ENCODE measurements around the gene ARHGAP21. TPM values are rescaled to one million over a fixed set of nuclear protein-coding genes. Genes with fewer than 3 reads are reported as not detected.
"Not testable (repeated sequence)": the region's sequence is repeated elsewhere in the genome, so short reads cannot be mapped to it uniquely, and the experiment has no call there.

ARHGAP21 gene
- total RNA-seq (100 to 1,000 TPM in 1 of 2 donors, 10 to 100 TPM in 1; 93.8 to 140 TPM), polyA plus RNA-seq (10 to 100 TPM; 25.5 to 39.7 TPM)
- long read RNA-seq, donor 1, partial matches to known transcripts: 3 of 12 reads
- long read RNA-seq, donor 1, other reads (novel, unspliced or antisense): 8 of 12 reads
- long read RNA-seq, donor 2, partial matches to known transcripts: 14 of 36 reads
- long read RNA-seq, donor 2, other reads (novel, unspliced or antisense): 21 of 36 reads

DNA sequence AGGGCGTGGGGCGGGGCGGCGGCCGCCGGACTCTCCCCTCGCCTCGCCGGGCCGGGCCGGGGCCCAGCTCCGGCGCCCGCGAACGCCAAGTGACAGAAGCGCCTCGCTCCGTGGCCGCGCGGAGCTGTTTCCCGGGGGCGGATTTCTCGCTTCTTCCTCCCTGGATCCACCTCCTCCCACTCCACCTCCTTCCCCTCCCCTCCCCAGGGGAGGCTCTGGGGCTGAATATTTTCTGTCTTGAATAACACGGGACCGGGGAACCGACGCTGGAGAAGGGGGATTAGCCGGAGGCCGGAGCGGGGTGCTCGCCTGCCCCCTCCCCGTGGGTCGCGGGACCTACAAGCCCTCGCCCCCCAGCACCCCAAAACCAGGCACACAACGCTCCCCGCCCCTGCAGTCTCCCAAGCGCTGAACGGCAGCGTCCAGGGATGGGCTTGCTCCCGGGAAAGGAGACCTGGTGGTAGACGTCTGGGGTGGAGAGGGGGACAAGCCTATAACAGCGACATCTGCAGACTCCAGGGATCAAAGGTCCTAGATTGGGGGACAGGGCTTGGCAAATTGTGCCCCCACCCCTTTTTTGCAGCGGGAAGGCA lies at the start of gene ARHGAP21:
Gene ARHGAP21 (minus strand): TSS at position 100 of the 593 bp plus-strand sequence. CDS start 1,988 bp downstream, outside the sequence.
- intact Hi-C loops (cut with DNase I): loop anchor here (2.0 to 10.0 kb wide), 7 partner anchors 37 to 341 kb away; partner anchors contain the start of genes ENKUR (in 1 of the 2), PRTFDC1 (in 1 of the 2) and THNSL1 (in 1 of the 2)
- Histone ChIP-seq H3K9me3 (ENCODE audit: control insufficient read depth, low read length) (no peaks in the 10 kb centered on the region), H3K36me3 (ENCODE audit: control insufficient read depth in 1 of 2, insufficient read depth in 2 of 2, low read length in 1 of 2) (no peaks in the 10 kb centered on the region), H3K27me3 (ENCODE audit: control insufficient read depth in 1 of 2, insufficient read depth in 2 of 2, low read length in 1 of 2) (no peaks in the 10 kb centered on the region), H3K4me3 (ENCODE audit: low read length in 2 of 2) (peak within 1 kb of the TSS; percentile 59 to 96), H3K27ac (ENCODE audit: low read depth in 1 of 2, low read length in 2 of 2) (peak within 1 kb of the TSS; percentile 77 to 93), H3K4me1 (ENCODE audit: control insufficient read depth in 1 of 2, insufficient read depth in 2 of 2, low read length in 2 of 2) (no peaks in the 10 kb centered on the region)
- peak; percentile 81 for ATAC-seq (ENCODE audit: low FRiP score)
- peak; percentile 84 to 90 for DNase-seq
- WGBS, 2 donors: 0 to 1% methylated on average over 35 to 46 of the region's 46 CpGs

DNA sequence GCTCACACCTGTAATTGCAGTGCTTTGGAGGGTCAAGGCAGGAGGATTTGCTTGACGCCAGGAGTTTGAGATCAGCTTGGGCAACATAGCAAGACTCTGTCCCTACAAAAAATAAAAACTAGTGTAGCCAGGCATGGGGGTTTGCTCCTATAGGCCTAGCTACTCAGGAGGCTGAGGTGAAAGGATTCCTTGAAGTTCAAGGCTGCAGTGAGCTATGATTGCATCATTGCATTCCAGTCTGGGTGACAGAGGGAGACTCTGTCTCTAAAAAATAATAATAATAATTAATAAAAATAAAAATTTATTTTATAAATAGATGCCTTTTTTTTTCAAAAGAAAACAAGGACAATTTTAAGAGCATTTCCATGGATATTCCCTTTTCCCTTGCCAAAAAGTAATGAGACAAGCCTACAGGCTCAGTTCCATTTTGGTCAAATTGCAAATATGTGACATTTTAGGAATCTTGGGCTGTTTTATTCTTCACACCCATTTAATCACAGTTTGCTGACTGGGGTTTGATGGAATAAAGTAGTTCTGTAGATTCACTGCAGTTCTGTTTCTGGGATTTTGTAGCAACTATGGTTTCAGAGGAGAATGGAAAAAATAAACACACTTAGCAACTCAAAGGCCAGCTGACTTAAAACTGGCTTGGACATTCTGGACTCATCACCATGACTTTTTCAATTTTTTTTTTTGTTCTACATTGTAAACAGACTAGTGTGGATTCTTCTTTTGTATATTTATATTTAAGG lies 48.4 kb upstream of the ARHGAP21 start:
- no peaks in the 10 kb centered on the region for H3K4me1 ChIP-seq (ENCODE audit: control insufficient read depth in 1 of 2, insufficient read depth in 2 of 2, low read length in 2 of 2)
- ATAC-seq (ENCODE audit: low FRiP score): peak; percentile 22
- intact Hi-C loops (cut with DNase I): no loop called here
- H3K27ac ChIP-seq (ENCODE audit: low read depth in 1 of 2, low read length in 2 of 2): no peak overlapping the region
- no peaks in the 10 kb centered on the region for H3K36me3 ChIP-seq (ENCODE audit: control insufficient read depth in 1 of 2, insufficient read depth in 2 of 2, low read length in 1 of 2)
- WGBS, 2 donors: 96 to 97% methylated on average over 1 of the region's 1 CpG
- no peak for DNase-seq
- H3K4me3 ChIP-seq (ENCODE audit: low read length in 2 of 2): no peak overlapping the region
- H3K9me3 ChIP-seq (ENCODE audit: control insufficient read depth, low read length): no peaks in the 10 kb centered on the region
- H3K27me3 ChIP-seq (ENCODE audit: control insufficient read depth in 1 of 2, insufficient read depth in 2 of 2, low read length in 1 of 2): no peaks in the 10 kb centered on the region

DNA sequence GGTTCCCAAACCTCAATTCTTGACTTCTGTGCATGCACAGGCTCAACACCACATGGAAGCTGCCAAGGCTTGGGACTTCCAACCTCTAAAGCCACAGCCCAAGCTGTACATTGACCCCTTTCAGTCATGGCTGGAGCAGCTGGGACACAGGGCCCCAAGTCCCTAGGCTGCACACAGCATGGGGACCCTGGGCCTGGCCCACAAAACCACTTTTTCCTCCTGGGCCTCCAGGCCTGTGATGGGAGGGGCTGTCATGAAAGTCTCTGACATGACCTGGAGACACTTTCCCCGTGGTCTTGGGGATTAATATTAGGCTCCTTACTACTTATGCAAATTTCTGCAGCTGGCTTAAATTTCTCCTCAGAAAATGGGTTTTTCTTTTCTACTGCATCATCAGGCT lies 41.3 kb upstream of the ARHGAP21 start:
- H3K27me3 ChIP-seq (ENCODE audit: control insufficient read depth in 1 of 2, insufficient read depth in 2 of 2, low read length in 1 of 2); intact Hi-C loops (cut with DNase I); H3K4me1 ChIP-seq (ENCODE audit: control insufficient read depth in 1 of 2, insufficient read depth in 2 of 2, low read length in 2 of 2); H3K4me3 ChIP-seq (ENCODE audit: low read length in 2 of 2); ATAC-seq (ENCODE audit: low FRiP score); DNase-seq; H3K27ac ChIP-seq (ENCODE audit: low read depth in 1 of 2, low read length in 2 of 2); H3K9me3 ChIP-seq (ENCODE audit: control insufficient read depth, low read length); H3K36me3 ChIP-seq (ENCODE audit: control insufficient read depth in 1 of 2, insufficient read depth in 2 of 2, low read length in 1 of 2): not testable (repeated sequence)
- 41 to 55% methylated on average over 1 of the region's 1 CpG for WGBS, 2 donors

DNA sequence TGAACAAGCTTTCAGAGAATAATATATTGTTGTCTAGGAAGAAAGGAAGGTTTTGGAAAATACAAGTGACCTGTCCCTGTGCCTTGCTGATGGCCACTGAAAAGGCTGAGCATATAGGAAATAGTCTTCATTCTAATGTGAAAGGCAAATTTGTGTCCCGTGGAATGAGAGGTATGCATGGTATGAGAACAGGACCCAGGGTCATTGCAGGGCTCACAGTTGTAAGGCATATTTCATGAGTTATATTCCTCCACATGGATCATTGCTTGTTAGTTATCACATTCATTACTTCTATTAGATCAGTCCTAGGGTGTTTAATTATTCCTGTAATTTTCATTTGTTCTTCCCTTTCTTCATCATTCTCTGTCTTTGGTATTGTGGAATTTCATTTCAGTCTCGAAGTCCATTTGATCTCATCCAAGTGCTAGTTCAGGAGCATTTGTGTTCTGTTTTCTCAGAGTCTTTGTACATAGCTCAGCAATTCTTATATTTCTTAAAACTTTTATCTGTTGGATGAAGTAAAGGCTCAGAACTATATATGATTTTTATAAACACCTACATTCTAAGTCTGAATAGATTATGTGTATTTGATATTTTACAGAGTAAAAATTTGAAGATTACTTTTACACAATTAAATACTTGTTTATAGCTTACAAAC lies 39.4 kb upstream of the ARHGAP21 start:
- intact Hi-C loops (cut with DNase I): no loop called here
- WGBS, 2 donors: 11 to 15% methylated on average over 2 of the region's 2 CpGs

DNA sequence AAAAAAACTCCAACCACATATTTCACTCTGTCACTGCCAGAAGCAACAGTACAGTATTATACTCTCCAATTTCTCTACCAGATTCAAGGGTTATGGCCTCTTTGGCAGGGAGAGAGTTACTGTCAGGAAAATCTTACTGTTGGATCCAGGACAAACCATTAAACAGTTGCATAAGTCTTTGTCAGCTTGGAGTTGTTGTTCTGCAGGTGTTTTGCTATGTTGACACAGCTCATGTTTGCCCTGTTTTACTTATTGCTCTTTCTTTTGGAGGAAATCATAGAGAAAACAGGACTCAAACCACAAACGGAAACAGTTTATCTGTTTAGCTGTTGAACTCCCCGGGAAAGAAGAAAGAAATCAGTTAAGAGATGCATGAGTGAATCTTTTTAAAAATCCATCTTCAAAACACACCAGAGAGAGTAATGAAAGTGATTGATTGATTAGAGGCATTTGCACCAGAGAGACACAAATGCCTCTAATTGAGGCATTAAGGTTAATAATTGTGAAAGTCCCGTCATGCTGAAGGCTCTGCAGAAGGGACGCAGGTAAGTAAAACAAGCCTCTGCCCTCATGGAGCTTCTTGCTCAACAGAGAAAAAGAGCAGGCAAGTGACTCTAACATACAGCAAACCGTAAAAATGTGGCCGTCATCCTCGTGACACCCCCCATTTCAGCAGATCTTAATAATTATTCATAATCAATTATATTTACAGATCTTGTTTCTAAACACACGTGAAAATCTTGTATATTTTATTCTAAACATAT lies 38.7 kb upstream of the ARHGAP21 start:
- 70 to 75% methylated on average over 8 of the region's 8 CpGs for whole genome bisulfite sequencing, 2 donors
- Histone ChIP-seq H3K4me1 (ENCODE audit: control insufficient read depth in 1 of 2, insufficient read depth in 2 of 2, low read length in 2 of 2) (no peaks in the 10 kb centered on the region), H3K27me3 (ENCODE audit: control insufficient read depth in 1 of 2, insufficient read depth in 2 of 2, low read length in 1 of 2) (no peaks in the 10 kb centered on the region), H3K36me3 (ENCODE audit: control insufficient read depth in 1 of 2, insufficient read depth in 2 of 2, low read length in 1 of 2) (no peaks in the 10 kb centered on the region), H3K4me3 (ENCODE audit: low read length in 2 of 2) (no peak overlapping the region), H3K27ac (ENCODE audit: low read depth in 1 of 2, low read length in 2 of 2) (no peak overlapping the region), H3K9me3 (ENCODE audit: control insufficient read depth, low read length) (no peaks in the 10 kb centered on the region)
- intact Hi-C loops (cut with DNase I): no loop called here
- ATAC-seq (ENCODE audit: low FRiP score) (no peak), DNase-seq (no peak)

More for the DNA sequence above, 39.4 kb upstream of the ARHGAP21 start:
- H3K9me3 ChIP-seq (ENCODE audit: control insufficient read depth, low read length): no peaks in the 10 kb centered on the region
- H3K4me1 ChIP-seq (ENCODE audit: control insufficient read depth in 1 of 2, insufficient read depth in 2 of 2, low read length in 2 of 2): no peaks in the 10 kb centered on the region
- no peaks in the 10 kb centered on the region for H3K27me3 ChIP-seq (ENCODE audit: control insufficient read depth in 1 of 2, insufficient read depth in 2 of 2, low read length in 1 of 2)
- DNase-seq (no peak), ATAC-seq (ENCODE audit: low FRiP score) (no peak)
- H3K27ac ChIP-seq (ENCODE audit: low read depth in 1 of 2, low read length in 2 of 2): no peak overlapping the region
- no peaks in the 10 kb centered on the region for H3K36me3 ChIP-seq (ENCODE audit: control insufficient read depth in 1 of 2, insufficient read depth in 2 of 2, low read length in 1 of 2)
- H3K4me3 ChIP-seq (ENCODE audit: low read length in 2 of 2): no peak overlapping the region

DNA sequence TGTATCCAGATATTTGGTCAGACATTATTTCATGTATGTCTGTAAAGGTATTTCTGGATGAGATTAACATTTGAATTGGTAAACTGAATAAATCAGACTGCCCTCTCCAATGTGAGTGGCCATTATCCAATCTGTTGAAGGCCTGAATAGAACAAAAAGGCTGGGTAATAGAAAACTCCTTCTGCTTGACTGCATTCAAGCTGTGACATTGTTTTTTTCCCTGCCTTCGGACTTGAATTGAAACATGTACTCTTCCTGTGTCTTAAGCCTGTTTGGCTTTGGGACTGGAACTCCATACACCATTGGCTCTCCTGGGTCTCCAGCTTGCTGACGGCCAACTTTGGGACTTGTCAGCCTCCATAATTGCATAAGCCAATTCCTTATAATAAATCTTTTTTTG lies 36.0 kb upstream of the ARHGAP21 start:
- no peaks in the 10 kb centered on the region for H3K36me3 ChIP-seq (ENCODE audit: control insufficient read depth in 1 of 2, insufficient read depth in 2 of 2, low read length in 1 of 2)
- no peaks in the 10 kb centered on the region for H3K27me3 ChIP-seq (ENCODE audit: control insufficient read depth in 1 of 2, insufficient read depth in 2 of 2, low read length in 1 of 2)
- no peak overlapping the region for H3K27ac ChIP-seq (ENCODE audit: low read depth in 1 of 2, low read length in 2 of 2)
- H3K9me3 ChIP-seq (ENCODE audit: control insufficient read depth, low read length): no peaks in the 10 kb centered on the region
- DNase-seq (no peak), ATAC-seq (ENCODE audit: low FRiP score) (no peak)
- H3K4me3 ChIP-seq (ENCODE audit: low read length in 2 of 2): no peak overlapping the region
- no peaks in the 10 kb centered on the region for H3K4me1 ChIP-seq (ENCODE audit: control insufficient read depth in 1 of 2, insufficient read depth in 2 of 2, low read length in 2 of 2)
- intact Hi-C loops (cut with DNase I): no loop called here
- 95 to 98% methylated on average over 2 of the region's 2 CpGs for WGBS, 2 donors

DNA sequence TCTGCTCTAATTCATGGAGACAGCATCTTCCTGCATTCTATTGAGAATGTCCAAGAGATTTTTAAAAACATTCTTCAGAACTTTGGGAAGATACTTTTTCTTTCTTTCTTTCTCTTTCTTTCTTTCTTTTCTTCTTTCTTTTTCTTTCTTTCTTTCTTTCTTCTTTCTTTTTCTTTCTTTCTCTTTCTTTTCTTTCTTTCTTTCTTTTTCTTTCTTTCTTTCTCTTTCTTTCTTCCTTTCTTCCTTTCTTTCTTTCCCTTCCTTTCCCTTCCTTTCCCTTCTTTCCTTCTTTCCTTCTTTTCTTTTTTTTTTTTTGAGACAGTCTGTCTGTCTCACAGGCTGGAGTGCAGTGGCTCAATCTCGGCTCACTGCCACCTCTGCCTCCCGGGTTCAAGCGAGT lies 34.6 kb upstream of the ARHGAP21 start:
- WGBS, 2 donors: 89 to 95% methylated on average over 3 of the region's 3 CpGs
- intact Hi-C loops (cut with DNase I); DNase-seq; H3K27me3 ChIP-seq (ENCODE audit: control insufficient read depth in 1 of 2, insufficient read depth in 2 of 2, low read length in 1 of 2); H3K4me1 ChIP-seq (ENCODE audit: control insufficient read depth in 1 of 2, insufficient read depth in 2 of 2, low read length in 2 of 2); H3K4me3 ChIP-seq (ENCODE audit: low read length in 2 of 2); H3K27ac ChIP-seq (ENCODE audit: low read depth in 1 of 2, low read length in 2 of 2); ATAC-seq (ENCODE audit: low FRiP score); H3K9me3 ChIP-seq (ENCODE audit: control insufficient read depth, low read length); H3K36me3 ChIP-seq (ENCODE audit: control insufficient read depth in 1 of 2, insufficient read depth in 2 of 2, low read length in 1 of 2): not testable (repeated sequence)

DNA sequence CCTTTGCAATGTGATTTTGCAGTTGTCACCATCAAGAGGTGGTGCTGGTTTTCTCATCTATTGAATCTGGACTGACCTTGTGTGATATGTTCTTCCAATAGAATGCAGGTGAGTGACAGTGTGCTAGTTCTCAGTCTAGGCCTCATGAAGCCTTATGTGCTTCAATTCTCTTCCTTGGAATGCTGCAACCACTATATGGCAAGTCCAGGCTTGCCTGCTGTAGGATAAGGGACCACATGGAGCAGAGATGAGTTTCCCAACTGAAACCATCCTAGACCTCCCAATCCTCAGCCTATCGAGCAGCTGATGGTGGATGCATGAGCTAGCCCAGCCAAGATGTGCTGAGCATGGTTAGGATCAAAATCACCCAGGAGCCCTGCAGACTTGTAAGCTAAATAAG lies 32.6 kb upstream of the ARHGAP21 start:
- intact Hi-C loops (cut with DNase I): no loop called here
- H3K27me3 ChIP-seq (ENCODE audit: control insufficient read depth in 1 of 2, insufficient read depth in 2 of 2, low read length in 1 of 2): no peaks in the 10 kb centered on the region
- no peaks in the 10 kb centered on the region for H3K9me3 ChIP-seq (ENCODE audit: control insufficient read depth, low read length)
- no peak for DNase-seq
- H3K4me3 ChIP-seq (ENCODE audit: low read length in 2 of 2): no peak overlapping the region
- no peak for ATAC-seq (ENCODE audit: low FRiP score)
- no peak overlapping the region for H3K27ac ChIP-seq (ENCODE audit: low read depth in 1 of 2, low read length in 2 of 2)
- WGBS, 2 donors: 85 to 90% methylated on average over 1 of the region's 1 CpG
- no peaks in the 10 kb centered on the region for H3K4me1 ChIP-seq (ENCODE audit: control insufficient read depth in 1 of 2, insufficient read depth in 2 of 2, low read length in 2 of 2)
- H3K36me3 ChIP-seq (ENCODE audit: control insufficient read depth in 1 of 2, insufficient read depth in 2 of 2, low read length in 1 of 2): no peaks in the 10 kb centered on the region
